22Rv1 (cell line): ENCODE results near the gene MN1.

Experiments
- CTCF ChIP-seq: fragments of 450-650 bp; IDR thresholded peaks from 2 replicates; pipeline ENCODE4 v1.5.1; 2017; ENCODE audit warnings: mild to moderate bottlenecking
- ZFX ChIP-seq: fragments of 450-650 bp; IDR thresholded peaks from 2 replicates; pipeline ENCODE4 v1.6.1; 2017; ENCODE audit warnings: antibody characterized with exemption, borderline replicate concordance

- TF ChIP-seq CTCF (no peak), ZFX (no peak)
Observed at GRCh38 chr22:27829620-27830019, 28.1 kb upstream of the MN1 start.
